Measurements from ENCODE around the gene TMEM259.

DNA sequence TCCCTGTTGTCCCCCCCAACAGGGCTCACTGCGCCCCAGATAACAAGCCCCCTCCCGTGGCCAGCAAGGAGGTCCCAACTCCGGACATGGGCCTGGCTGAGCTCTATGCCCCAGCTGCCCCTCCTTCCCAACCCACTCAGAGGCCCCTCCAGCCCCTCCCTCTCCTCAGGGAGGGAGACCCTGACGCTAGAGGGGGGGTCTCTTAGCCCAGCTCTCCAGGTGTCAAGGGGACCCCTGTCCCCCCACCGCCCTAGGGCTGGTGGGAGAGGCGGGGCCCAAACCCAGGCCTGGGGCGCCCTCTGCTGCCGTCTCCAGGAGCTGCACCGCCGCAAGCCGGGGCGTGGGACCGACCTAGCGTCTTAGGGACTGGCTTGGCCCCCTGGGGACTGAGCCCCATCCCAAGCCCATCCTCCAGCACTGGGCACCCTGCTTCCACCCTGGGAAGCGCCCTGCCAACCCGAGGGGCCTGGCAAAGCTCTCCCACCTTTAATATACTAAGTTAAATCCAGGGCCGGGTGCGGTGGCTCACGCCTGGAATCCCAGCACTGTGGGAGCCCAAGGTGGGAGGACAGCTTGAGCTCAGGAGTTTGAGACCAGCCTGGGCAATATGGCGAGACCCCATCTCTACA lies 19.3 kb downstream of the TMEM259 start:
- no peak for TF ChIP-seq POLR2A (IDR thresholded peaks at IDR 0.05)
- TF ChIP-seq, protein P1, sequence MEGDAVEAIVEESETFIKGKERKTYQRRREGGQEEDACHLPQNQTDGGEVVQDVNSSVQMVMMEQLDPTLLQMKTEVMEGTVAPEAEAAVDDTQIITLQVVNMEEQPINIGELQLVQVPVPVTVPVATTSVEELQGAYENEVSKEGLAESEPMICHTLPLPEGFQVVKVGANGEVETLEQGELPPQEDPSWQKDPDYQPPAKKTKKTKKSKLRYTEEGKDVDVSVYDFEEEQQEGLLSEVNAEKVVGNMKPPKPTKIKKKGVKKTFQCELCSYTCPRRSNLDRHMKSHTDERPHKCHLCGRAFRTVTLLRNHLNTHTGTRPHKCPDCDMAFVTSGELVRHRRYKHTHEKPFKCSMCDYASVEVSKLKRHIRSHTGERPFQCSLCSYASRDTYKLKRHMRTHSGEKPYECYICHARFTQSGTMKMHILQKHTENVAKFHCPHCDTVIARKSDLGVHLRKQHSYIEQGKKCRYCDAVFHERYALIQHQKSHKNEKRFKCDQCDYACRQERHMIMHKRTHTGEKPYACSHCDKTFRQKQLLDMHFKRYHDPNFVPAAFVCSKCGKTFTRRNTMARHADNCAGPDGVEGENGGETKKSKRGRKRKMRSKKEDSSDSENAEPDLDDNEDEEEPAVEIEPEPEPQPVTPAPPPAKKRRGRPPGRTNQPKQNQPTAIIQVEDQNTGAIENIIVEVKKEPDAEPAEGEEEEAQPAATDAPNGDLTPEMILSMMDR (IDR thresholded peaks at IDR 0.05): peak in 3 of 4 experiments; percentile 84 to 96 (median 85)
- no peak for TF ChIP-seq POLR2AphosphoS5 (IDR thresholded peaks at IDR 0.05)
- no peak for TF ChIP-seq EP300 (IDR thresholded peaks at IDR 0.05)

Data from gastroesophageal sphincter (tissue), 3 donors.